GM13977 (cell line): Measurements from ENCODE around the gene CD8A.

Experiments
- DNase-seq: peaks from one replicate; pipeline ENCODE4 v3.0.0; 2012; ENCODE audit warnings: low spot score
- in situ Hi-C: fragments of 300-500 bp; cut with MboI; formaldehyde crosslinking; loops from one replicate; pipeline ENCODE4 v1.12.0; 2022; ENCODE audit warnings: low sequenced_read_pairs, low pct_unique_long_range_greater_than_20kb, mixed read lengths, inconsistent platforms; ENCODE audit not compliant: unreplicated experiment
- TF ChIP-seq, protein P1 (sequence below): IDR thresholded peaks from 2 replicates; pipeline ENCODE4 v1.5.1; 2012; ENCODE audit warnings: mild to moderate bottlenecking, control low read depth; ENCODE audit not compliant: insufficient read depth; ENCODE audit errors: extremely low read depth, missing control alignments

The CD8A gene

DNA sequence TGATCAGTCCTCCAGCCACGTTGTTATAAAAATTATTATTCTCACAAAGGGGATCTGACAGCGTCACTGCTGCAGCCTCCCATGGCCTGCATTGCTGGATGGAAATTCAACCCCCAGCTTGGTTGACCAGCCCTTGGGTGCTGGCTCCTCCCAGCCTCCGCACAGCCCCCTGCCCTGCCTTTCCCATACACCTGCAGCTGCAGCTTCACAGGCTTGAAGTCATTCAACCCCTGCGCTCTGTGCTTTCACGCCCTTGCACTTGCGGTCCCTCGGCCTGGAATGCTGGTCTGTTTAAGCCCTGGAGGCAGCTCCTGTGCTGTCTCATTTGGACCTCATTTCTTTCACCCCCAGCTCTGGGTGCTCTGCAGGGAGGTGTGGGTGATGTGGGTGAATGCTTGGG lies 860 bp upstream of the CD8A start:
- TF ChIP-seq, protein P1, sequence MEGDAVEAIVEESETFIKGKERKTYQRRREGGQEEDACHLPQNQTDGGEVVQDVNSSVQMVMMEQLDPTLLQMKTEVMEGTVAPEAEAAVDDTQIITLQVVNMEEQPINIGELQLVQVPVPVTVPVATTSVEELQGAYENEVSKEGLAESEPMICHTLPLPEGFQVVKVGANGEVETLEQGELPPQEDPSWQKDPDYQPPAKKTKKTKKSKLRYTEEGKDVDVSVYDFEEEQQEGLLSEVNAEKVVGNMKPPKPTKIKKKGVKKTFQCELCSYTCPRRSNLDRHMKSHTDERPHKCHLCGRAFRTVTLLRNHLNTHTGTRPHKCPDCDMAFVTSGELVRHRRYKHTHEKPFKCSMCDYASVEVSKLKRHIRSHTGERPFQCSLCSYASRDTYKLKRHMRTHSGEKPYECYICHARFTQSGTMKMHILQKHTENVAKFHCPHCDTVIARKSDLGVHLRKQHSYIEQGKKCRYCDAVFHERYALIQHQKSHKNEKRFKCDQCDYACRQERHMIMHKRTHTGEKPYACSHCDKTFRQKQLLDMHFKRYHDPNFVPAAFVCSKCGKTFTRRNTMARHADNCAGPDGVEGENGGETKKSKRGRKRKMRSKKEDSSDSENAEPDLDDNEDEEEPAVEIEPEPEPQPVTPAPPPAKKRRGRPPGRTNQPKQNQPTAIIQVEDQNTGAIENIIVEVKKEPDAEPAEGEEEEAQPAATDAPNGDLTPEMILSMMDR = no peak
- in situ Hi-C loops = no loop called here
- no peak for DNase-seq

DNA sequence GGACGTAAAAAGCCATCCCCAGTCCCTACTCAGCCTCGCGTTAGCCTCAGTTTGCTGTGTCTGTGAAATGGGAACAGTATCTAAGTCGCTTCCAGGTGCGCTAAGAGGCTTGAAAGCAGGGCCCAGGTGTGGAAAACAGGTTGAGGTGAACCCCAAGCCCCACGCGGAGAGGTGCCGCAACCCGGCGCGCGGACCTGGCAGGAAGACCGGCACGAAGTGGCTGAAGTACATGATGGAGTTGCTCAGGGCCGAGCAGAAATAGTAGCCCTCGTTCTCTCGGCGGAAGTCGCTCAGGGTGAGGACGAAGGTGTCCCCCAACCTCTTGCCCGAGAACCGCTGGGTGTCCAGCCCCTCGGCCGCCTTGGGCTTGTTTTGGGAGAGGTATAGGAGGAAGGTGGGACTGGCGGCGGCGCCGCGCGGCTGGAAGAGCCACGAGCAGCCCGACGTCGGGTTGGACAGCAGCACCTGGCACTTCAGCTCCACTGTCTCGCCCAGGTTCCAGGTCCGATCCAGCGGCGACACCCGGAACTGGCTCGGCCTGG lies 508 bp downstream of the CD8A start:
- TF ChIP-seq, protein P1 = no peak
- DNase-seq = peak; percentile 48
- in situ Hi-C loops = no loop called here

DNA sequence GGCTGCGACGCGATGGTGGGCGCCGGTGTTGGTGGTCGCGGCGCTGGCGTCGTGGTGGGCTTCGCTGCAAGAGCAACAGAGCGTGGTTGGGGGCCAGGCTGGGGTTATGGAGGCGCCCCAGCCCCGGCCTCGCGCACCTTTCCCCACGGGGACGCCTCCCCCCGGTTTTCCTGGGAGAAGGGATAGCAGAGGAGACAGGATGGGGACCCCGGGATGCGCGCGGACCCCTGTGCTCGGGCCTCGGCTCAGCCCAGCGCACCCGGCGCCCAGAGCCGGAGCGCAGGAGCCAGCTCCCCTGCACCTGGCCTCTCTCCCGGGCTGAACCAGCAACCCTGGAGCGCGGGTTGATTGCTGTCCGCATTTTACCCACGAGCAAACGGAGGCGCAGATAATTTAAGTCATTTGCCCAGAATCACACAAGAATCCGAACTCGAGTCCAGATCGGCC lies 1.0 kb downstream of the CD8A start:
- TF ChIP-seq, protein P1 = no peak
- in situ Hi-C loops = no loop called here
- no peak for DNase-seq

DNA sequence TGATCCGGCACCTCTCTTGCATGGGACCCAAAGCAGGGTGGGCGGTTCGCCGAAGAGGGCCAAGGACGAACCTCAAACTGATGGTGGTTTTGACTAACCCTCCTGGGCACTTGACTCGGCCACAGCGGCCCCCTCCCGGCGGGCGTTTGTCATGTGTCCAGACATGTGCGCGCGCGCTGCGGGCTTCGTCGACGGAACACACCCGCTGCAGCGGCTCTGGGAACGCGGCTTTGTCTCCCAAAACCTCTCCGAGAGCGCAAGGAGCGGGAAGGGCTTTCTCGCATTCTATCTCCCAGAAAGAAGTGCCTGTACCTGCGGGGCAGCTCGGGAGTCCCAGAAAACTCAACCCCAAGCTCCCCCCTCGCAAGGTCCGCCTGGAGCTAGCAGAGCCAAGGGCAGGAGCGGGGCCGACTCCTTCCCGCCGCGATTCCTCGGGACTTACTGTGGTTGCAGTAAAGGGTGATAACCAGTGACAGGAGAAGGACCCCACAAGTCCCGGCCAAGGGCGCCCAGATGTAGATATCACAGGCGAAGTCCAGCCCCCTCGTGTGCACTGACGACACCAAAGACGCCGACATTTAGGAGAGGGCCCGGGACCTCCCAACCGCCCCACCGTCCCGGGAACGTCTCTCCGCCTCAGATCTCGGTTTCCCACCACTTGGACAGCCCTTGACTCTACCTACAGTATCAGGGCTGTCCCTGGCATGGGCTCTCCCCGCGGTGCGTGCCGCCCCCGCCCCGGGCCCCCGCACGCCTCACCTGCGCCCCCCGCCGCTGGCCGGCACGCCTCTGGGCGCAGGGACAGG lies 1.6 kb downstream of the CD8A start:
- TF ChIP-seq, protein P1 = no peak
- in situ Hi-C loops = no loop called here
- DNase-seq = no peak

DNA sequence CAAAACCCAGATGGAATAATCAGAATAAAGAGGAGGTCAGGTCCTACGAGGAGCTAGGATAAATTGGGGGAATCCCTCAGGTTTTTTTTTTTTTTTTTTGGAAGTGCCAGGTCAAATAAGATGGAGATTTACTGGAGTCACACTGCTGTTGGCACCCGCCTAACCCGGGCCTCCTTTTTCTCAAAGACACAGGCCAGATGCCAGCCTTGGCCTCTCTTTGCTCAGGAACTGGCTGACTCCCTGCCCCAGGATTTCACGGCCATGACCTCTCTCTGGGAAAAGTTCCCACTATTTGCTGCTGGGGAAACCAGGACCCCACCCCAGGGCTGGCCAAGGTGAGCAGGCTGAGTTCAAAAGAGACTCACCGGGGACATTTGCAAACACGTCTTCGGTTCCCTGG lies 2.5 kb downstream of the CD8A start:
- TF ChIP-seq, protein P1 = no peak
- in situ Hi-C loops = no loop called here

DNA sequence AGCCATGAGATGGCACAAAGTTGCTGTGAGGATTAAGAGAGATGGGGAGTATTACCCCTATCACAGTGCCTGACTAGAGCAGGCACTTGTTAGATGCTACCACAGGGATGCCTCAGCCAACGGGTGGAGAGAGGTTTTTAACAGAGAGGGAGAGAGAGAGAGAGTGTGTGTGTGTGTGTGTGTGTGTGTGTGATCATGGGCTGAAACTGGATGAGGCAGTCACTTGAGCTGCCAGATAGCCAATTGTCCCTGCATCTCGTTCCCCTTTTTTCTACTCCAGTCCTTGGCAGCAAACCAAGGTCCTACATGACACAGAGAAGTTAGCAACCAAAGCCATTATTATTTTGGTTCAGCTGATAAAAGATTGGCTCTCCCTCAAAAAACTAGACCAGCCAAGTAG lies 3.0 kb downstream of the CD8A start:
- TF ChIP-seq, protein P1 = no peak
- DNase-seq = no peak
- in situ Hi-C loops = no loop called here

More for the DNA sequence above, 2.5 kb downstream of the CD8A start:
- no peak for DNase-seq
